GM08714 (cell line): Measurements from ENCODE around the gene POLH.
"Not testable (repeated sequence)": the region's sequence is repeated elsewhere in the genome, so short reads cannot be mapped to it uniquely, and the experiment has no call there.

ENCODE experiments used
- H3K4me3 ChIP-seq: fragments of 200-500 bp; sonication (Bioruptor generic); 2 replicates; pipeline ENCODE4 v1.5.1; 2014; ENCODE audit warnings: mild to moderate bottlenecking, low read length, inconsistent platforms
- ZNF274 ChIP-seq: IDR thresholded peaks from 2 replicates; pipeline ENCODE4 v1.6.1; 2012; ENCODE audit warnings: mild to moderate bottlenecking, low read depth, low read length

The POLH gene

DNA sequence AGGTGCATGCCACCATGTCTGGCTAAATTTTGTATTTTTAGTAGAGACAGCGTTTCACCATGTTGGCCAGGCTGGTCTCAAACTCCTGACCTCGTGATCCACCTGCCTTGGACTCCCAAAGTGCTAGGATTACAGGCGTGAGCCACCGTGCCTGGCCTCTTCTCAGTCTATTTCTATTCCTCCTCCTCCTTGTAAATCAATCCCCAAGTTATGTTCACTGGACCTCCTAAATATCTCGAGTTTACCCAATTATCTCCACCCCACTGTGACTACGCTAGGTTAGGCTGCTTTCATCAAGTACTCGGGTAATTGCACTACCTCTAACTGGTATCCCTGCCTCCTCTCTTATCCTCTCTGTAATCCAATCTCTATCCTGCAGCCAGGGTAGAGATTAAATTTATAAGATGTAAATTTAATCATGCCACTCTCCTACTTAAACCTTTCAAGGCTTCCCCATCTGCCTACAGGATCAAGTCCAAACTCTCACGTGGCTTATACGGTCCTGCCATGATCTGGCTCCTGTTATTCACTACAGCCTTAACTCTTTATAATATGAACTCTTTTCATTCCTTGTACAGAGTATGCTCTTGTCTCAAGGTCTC, 58.8 kb downstream of the POLH start:
- no peak for TF ChIP-seq ZNF274
- H3K4me3 ChIP-seq = no peak overlapping the region

DNA sequence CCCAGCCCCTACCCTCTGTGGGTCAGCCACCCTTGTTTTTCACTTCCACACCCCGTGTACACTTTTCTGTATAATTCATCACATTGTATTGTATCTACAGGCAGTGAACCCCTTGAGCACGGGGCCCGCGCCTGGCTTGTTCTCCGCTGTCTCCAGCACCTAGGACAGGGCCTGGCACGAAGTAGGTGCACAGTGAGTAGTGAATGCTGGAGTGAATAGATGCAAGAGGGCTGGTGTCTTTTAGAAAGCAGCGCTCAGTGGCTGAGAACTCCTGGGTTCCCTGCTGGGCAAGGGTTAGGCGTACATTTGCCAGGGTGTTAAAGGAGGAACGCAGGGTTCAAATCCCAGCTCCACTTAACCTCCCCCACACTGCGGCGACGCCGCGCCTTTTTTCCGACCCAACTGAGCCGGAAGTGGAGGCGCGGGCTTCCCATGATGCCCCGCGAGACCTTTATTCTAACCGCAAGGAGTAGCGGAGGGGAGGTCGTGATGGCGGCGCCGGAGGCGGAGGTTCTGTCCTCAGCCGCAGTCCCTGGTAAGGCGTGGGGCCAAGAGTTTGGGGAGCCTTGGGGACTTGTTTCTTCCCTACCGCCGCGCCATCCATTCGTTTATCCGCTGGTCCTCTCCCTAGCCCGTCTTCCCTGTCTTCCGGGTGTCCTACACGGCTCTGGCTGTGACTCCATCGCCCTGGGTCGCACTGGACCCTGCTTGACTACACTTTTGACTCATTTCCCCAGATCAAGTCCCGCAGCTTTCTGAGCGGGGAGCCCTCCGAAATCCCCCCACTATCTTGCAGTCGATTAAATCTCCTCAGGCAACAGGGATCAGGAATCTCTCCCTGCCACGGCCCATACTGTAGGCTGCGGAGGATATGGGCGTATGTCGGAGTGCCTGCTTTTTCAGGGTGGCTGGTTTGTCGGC, 59.7 kb downstream of the POLH start, which contains the start of gene MAD2L1BP:
Gene MAD2L1BP, plus strand, starts transcription at position 454 of the 921 bp plus-strand sequence. Its CDS starts 36 bp downstream, at position 490.
- H3K4me3 ChIP-seq = peak within 1 kb of the TSS; percentile 87
- TF ChIP-seq ZNF274 = no peak

DNA sequence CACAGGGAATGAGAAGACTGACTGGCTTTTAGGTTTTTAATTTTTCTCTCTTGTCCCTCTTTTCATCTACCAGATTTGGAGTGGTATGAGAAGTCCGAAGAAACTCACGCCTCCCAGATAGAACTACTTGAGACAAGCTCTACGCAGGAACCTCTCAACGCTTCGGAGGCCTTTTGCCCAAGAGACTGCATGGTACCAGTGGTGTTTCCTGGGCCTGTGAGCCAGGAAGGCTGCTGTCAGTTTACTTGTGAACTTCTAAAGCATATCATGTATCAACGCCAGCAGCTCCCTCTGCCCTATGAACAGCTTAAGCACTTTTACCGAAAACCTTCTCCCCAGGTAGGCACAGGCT, 60.3 kb downstream of the POLH start:
- no peak for TF ChIP-seq ZNF274
- peak overlapping the region; percentile 87 for H3K4me3 ChIP-seq

DNA sequence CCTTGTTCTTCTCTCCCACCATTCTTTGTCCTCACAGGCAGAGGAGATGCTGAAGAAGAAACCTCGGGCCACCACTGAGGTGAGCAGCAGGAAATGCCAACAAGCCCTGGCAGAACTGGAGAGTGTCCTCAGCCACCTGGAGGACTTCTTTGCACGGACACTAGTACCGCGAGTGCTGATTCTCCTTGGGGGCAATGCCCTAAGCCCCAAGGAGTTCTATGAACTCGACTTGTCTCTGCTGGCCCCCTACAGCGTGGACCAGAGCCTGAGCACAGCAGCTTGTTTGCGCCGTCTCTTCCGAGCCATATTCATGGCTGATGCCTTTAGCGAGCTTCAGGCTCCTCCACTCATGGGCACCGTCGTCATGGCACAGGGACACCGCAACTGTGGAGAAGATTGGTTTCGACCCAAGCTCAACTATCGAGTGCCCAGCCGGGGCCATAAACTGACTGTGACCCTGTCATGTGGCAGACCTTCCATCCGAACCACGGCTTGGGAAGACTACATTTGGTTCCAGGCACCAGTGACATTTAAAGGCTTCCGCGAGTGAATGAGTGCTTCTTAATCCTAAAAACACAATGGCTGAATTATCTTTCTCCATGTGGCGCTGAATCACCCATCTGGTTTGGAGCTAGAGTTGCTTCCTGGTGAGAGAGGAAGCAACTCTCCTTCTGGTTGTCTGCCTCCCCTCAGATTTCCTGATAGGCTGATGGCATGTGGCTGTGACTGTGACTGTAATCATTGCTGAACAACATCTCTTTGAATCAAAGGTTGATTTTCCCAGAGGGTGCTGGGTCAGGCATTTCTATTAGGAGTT, 64.2 kb downstream of the POLH start:
- no peak for TF ChIP-seq ZNF274
- H3K4me3 ChIP-seq = no peak overlapping the region

DNA sequence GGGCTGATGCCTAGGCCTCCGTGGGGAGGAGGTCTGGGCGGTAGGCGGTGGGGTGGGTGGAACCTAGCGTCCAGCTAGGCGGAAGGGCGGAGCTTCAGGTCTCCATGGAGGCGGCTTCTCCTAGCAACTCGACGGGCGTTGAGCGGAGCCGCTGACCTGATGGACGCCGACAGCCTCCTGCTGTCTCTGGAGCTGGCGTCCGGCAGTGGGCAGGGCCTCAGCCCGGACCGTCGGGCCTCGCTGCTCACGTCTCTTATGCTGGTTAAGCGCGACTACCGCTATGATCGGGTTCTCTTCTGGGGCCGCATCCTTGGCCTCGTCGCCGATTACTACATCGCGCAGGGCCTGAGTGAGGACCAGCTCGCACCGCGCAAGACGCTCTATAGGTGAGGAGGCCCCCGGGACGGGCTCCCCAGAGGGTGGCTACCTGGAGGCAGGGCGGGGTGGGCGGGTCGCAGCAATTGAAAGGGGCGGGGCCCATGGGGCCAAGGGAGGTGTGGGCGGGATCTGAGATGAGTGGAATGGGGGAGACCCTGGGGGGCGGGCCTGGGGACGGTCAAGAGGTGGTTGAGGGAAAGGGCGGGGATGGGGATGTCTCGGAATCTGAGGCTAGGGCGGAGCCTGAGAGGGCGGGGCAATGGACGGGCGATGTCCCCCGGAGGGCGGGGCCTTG, 69.1 kb downstream of the POLH start, which contains the start of gene RSPH9:
Gene RSPH9, plus strand, starts transcription at position 97 of the 673 bp plus-strand sequence. Its CDS starts 63 bp downstream, at position 160.
- H3K4me3 ChIP-seq = no peak within 1 kb of the TSS
- no peak for TF ChIP-seq ZNF274

DNA sequence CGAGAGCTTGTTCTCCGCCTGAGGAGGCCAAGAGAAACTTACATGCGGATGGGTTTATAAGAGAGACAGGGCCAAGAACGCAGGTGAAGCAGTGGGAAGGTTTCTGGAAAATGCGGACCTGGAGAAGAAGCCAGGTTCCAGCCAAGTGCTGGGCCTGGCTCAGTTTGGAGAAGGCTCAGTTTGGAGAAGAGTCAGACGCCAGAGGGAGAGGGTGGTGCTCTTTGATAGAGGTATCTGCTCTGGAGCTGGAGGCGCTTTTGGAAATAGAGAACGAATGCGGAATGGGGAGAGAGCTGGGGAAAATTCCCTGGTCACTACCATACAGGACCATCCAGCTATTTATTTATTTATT, 69.6 kb downstream of the POLH start:
- H3K4me3 ChIP-seq = no peak overlapping the region

DNA sequence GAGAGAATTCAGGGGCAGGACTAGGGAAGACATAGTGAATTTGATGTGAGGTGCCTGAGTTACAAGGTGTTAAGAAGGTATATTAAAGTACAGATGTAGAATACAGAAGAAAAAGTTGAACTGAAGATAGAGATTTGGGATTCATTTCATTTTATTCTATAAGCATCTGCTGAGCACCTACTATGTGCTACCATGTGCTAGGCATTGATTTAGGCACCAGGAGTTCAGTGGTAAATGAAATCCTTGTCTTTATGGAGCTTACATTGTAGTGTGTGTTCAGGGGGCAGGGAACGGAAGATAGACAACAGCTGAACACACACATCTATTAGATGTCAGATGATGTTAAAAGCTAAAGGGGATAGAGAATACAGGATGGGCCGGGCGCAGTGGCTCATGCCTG, 71.6 kb downstream of the POLH start:
- H3K4me3 ChIP-seq = no peak overlapping the region
- TF ChIP-seq ZNF274 = no peak

More for the DNA sequence above, 69.6 kb downstream of the POLH start:
- no peak for TF ChIP-seq ZNF274

DNA sequence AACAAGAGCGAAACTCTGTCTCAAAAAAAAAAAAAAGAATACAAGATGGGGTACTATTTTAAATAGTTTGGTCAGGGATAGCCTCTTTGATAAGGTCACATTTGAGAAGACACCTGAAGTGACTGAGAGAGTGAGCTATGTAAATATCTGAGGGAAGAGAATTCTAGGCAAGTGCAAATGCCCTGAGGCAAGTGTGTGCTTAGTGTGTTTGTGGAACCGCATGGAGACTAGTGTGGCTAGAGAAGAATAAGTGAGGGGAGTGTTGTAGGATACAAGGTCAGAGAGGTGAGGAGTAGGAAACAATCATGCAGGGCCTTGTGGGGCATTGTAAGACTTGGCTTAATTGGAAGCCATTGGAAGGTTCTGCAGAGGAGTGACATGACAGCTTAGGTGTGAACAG, 72.3 kb downstream of the POLH start:
- no peak for TF ChIP-seq ZNF274
- H3K4me3 ChIP-seq = no peak overlapping the region

DNA sequence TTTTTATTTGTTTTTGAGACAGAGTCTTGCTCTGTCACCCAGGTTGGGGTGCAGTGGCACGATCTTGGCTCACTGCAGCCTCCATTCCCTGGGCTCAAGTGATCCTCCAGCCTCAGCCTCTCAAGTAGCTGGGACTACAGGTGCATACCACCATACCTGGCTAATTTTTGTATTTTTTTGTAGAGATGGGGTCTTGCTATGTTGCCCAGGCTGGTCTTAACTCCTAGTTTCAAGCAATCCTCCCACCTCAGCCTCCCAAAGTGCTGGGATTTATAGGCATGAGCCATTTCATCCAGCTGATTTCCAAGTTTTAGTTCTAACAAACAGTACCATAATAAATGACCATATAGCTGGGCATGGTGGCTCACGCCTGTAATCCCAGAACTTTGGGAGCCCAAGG, 76.8 kb downstream of the POLH start:
- not testable (repeated sequence) for H3K4me3 ChIP-seq

DNA sequence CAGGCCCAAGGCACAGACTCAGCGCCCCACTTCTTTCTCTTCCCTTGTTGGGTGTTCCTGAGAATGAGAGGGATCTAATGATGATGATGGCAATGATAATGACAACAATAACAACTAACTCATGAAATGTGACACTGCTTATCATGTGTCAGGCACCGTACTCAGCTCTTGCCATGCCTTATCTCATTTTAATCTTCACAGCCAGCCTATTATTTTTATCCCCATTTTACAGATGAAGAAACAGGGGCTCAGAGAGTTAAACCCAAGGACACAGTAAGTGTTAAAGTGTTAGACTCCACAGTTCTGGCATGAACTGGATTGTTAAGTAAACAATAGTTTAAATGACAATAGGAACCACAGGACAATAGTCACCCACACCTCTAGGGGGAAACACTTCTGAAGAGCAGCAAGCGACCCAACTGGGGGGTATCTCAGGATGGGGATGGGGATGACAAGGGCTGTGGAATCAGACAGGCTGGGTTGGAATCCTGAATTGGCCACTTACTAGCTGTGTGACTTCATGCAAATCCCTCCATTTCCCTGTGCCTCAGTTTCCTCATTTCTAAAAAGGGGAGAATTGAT, 81.3 kb downstream of the POLH start:
- no peak overlapping the region for H3K4me3 ChIP-seq
- TF ChIP-seq ZNF274 = no peak

DNA sequence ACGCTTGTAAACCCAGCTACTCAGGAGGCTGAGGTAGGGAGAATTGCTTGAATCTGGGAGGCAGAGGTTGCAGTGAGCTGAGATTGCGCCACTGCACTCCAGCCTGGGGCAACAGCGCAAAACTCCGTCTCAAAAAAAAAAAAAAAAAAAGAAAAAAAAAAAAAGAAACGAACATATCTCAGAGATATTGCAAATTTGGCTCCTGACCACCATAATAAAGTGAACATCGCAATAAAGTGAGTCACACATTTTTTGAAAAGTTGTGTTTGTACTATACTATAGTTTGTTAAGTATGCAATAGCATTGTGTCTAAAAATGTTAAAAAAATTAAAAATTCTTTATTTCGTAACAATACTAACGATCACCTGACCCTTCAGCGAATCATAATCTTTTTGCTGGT, 82.2 kb downstream of the POLH start:
- no peak overlapping the region for H3K4me3 ChIP-seq
- no peak for TF ChIP-seq ZNF274

DNA sequence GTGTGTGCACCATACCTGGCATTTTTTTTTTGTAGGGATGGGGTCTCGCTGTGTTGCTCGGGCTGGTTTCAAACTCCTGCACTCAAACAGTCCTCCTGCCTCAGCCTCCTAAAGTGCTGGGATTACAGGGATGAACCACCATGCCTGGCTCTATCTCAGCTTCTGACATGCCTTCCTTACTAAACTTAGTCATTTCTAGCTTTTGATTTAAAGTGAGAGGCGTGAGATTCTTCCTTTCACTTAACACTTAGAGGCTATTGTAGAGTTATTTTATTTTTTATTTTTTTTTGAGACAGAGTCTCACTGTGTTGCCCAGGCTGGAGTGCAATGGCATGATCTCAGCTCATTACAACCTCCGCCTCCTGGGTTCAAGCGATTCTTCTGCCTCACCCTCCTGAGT, 87.0 kb downstream of the POLH start:
- H3K4me3 ChIP-seq = not testable (repeated sequence)
